HG02973 (cell line): ENCODE data around the gene FAM151A.

Source experiments
- ATAC-seq: cut with Tn5 transposase; IDR thresholded peaks from one replicate; pipeline ENCODE4 v1.9.1; 2021; ENCODE audit warnings: moderate library complexity; ENCODE audit not compliant: unreplicated experiment

The FAM151A gene

GRCh38 chr1:54581621-54582035, 41.7 kb downstream of the FAM151A start:
- no peak for ATAC-seq

- no peak for ATAC-seq
Observed at GRCh38 chr1:54580856-54581550, 42.3 kb downstream of the FAM151A start.

GRCh38 chr1:54579337-54579781, 44.0 kb downstream of the FAM151A start:
- ATAC-seq, result no peak

- no peak for ATAC-seq
Observed at GRCh38 chr1:54577612-54578011, 45.7 kb downstream of the FAM151A start.

- ATAC-seq, result no peak
Observed at GRCh38 chr1:54575605-54576290, 47.6 kb downstream of the FAM151A start.

GRCh38 chr1:54575161-54575560, 48.2 kb downstream of the FAM151A start:
- no peak for ATAC-seq

GRCh38 chr1:54574158-54574778, 49.1 kb downstream of the FAM151A start:
- ATAC-seq, result no peak

GRCh38 chr1:54572542-54572850, 50.8 kb downstream of the FAM151A start:
- no peak for ATAC-seq

GRCh38 chr1:54571803-54572541, 51.4 kb downstream of the FAM151A start:
- ATAC-seq, result no peak

- no peak for ATAC-seq
Observed at GRCh38 chr1:54571326-54571725, 52.0 kb downstream of the FAM151A start.

- no peak for ATAC-seq
Observed at GRCh38 chr1:54570161-54570560, 53.2 kb downstream of the FAM151A start.

GRCh38 chr1:54569339-54569738, 54.0 kb downstream of the FAM151A start:
- ATAC-seq, result no peak

GRCh38 chr1:54567961-54568360, 55.4 kb downstream of the FAM151A start:
- ATAC-seq, result no peak

- ATAC-seq, result no peak
Observed at GRCh38 chr1:54566438-54567141, 56.7 kb downstream of the FAM151A start.

- no peak for ATAC-seq
Observed at GRCh38 chr1:54565113-54565501, 58.2 kb downstream of the FAM151A start.

GRCh38 chr1:54564312-54565112, 58.8 kb downstream of the FAM151A start:
- no peak for ATAC-seq

GRCh38 chr1:54559771-54560231, 63.5 kb downstream of the FAM151A start:
- ATAC-seq, result no peak
